Activated CD8-positive, alpha-beta T cell treated with anti-CD3 and anti-CD28 coated beads for 36 hours (primary cell): ENCODE data around the gene NMRAL1. TPM values are rescaled to one million over a fixed set of nuclear protein-coding genes. Genes with fewer than 3 reads are reported as not detected.

Source experiments
- ATAC-seq: fragments of 200-7000 bp; cut with Tn5 transposase; one replicate; pipeline ENCODE4 v1.10.0; 2021; ENCODE audit warnings: mild to moderate bottlenecking, moderate library complexity
- CTCF ChIA-PET: fragments of 350-600 bp; sonication (Branson Sonifier 250); formaldehyde crosslinking; loops from one replicate; lab custom pipeline; 2021; ENCODE audit warnings: antibody characterized with exemption; lab: Charles Lee
- POLR2A ChIA-PET: fragments of 350-600 bp; sonication (Branson Sonifier 250); formaldehyde crosslinking; loops from one replicate; lab custom pipeline; 2021; ENCODE audit warnings: antibody characterized with exemption; lab: Charles Lee
- DNase-seq: peaks from one replicate; pipeline ENCODE4 v3.0.0-alpha.2; 2020
- H3K27ac Mint-ChIP-seq: one replicate; pipeline ENCODE4 v1.8.0; 2021; ENCODE audit warnings: mild to moderate bottlenecking, mixed read lengths
- H3K27me3 Mint-ChIP-seq: one replicate; pipeline ENCODE4 v1.8.0; 2021; ENCODE audit warnings: mixed read lengths
- H3K36me3 Mint-ChIP-seq: one replicate; pipeline ENCODE4 v1.8.0; 2021; ENCODE audit warnings: low read depth, mixed read lengths
- H3K4me1 Mint-ChIP-seq: one replicate; pipeline ENCODE4 v1.8.0; 2021; ENCODE audit warnings: low read depth, mixed read lengths
- H3K4me3 Mint-ChIP-seq: one replicate; pipeline ENCODE4 v1.8.0; 2021; ENCODE audit warnings: mild to moderate bottlenecking, moderate library complexity, mixed read lengths
- H3K9me3 Mint-ChIP-seq: one replicate; pipeline ENCODE4 v1.8.0; 2021; ENCODE audit warnings: mixed read lengths
- CTCF ChIP-seq: fragments of 200-600 bp; IDR thresholded peaks from one replicate; pipeline ENCODE4 v1.8.0; 2022; ENCODE audit warnings: antibody characterized with exemption, mild to moderate bottlenecking
- intact Hi-C: fragments of 100-400 bp; cut with micrococcal nuclease; formaldehyde crosslinking; loops from one replicate; pipeline ENCODE4 v1.10.0; 2022
- total RNA-seq, 2 experiments: library from RNA; stranded (reverse); gene quantifications; one replicate each; pipeline ENCODE4 v1.2.3, GENCODE V29; 2021

Gene NMRAL1
- total RNA-seq, 2 experiments from 2014 or later: 45.3 to 53.6 TPM

GRCh38 chr16:4477966-4478365, 3.5 kb upstream of the NMRAL1 start:
- Mint-ChIP-seq H3K4me1 (peaks cover 45% of the 10 kb centered on the region), H3K9me3 (no peaks in the 10 kb centered on the region), H3K27me3 (no peaks in the 10 kb centered on the region), H3K27ac (peak overlapping the region; percentile 83), H3K36me3 (peaks cover 21% of the 10 kb centered on the region), H3K4me3 (peak overlapping the region; percentile 92)
- ATAC-seq (no peak), DNase-seq (peak; percentile 37)
- TF ChIP-seq CTCF: no peak
- intact Hi-C loops: loop anchor here (5.0 kb wide), 2 partner anchors 51 to 59 kb away; partner anchors contain the start of genes CDIP1 and DNAJA3
- POLR2A ChIA-PET: interaction anchor here (0.6 to 3.2 kb wide), 9 partner anchors 10 to 539 kb away, joined by 3 to 18 read pairs (median 4); partner anchors contain the start of gene CDIP1
- CTCF ChIA-PET: interaction anchor here (0.6 to 4.2 kb wide), 14 partner anchors 8 to 108 kb away, joined by 3 to 28 read pairs (median 7); no protein-coding TSS in a partner anchor

GRCh38 chr16:4475880-4476788, 1.7 kb upstream of the NMRAL1 start, which contains the start of gene HMOX2:
Gene HMOX2, plus strand, starts transcription at chr16:4476398. Its CDS starts 29,127 bp downstream, at chr16:4505525.
- no peaks in the 10 kb centered on the region for H3K9me3 Mint-ChIP-seq
- DNase-seq: peak; percentile 95
- ATAC-seq: peak; percentile 82
- CTCF ChIA-PET: interaction anchor here (1.1 to 4.2 kb wide), 11 partner anchors 10 to 222 kb away, joined by 3 to 28 read pairs (median 4); partner anchors contain the start of gene MGRN1
- H3K27me3 Mint-ChIP-seq: no peaks in the 10 kb centered on the region
- peaks cover 33% of the 10 kb centered on the region for H3K4me1 Mint-ChIP-seq
- intact Hi-C loops: loop anchor here (5.0 kb wide), 2 partner anchors 49 to 61 kb away; partner anchors contain the start of genes CDIP1 and DNAJA3
- H3K27ac Mint-ChIP-seq: peak within 1 kb of the TSS; percentile 83
- H3K4me3 Mint-ChIP-seq: peak within 1 kb of the TSS; percentile 92
- peaks cover 18% of the 10 kb centered on the region for H3K36me3 Mint-ChIP-seq
- TF ChIP-seq CTCF: peak; percentile 35
- POLR2A ChIA-PET: interaction anchor here (0.6 to 3.0 kb wide), 13 partner anchors 8 to 94 kb away, joined by 3 to 23 read pairs (median 4); partner anchors contain the start of genes CDIP1 and DNAJA3

- Mint-ChIP-seq H3K27ac (peak overlapping the region; percentile 59), H3K9me3 (no peaks in the 10 kb centered on the region), H3K36me3 (peaks cover 14% of the 10 kb centered on the region), H3K27me3 (no peaks in the 10 kb centered on the region), H3K4me3 (peak overlapping the region; percentile 92), H3K4me1 (peaks cover 24% of the 10 kb centered on the region)
- POLR2A ChIA-PET: interaction anchor here (1.1 to 1.2 kb wide), 2 partner anchors 15 to 57 kb away, joined by 4 read pairs; partner anchors contain the start of gene CORO7
- TF ChIP-seq CTCF: no peak
- intact Hi-C loops: no loop called here
- CTCF ChIA-PET: interaction anchor here (0.9 to 1.1 kb wide), 4 partner anchors 13 to 166 kb away, joined by 3 to 4 read pairs (median 3); partner anchors contain the start of gene MGRN1
- ATAC-seq: no peak
- no peak for DNase-seq
Observed at GRCh38 chr16:4472880-4473279, 1.5 kb downstream of the NMRAL1 start.

- DNase-seq (no peak), ATAC-seq (no peak)
- ChIA-PET CTCF (interaction anchor here (0.9 kb wide), 1 partner anchor 484 kb away, joined by 3 read pairs; no protein-coding TSS in a partner anchor), POLR2A (interaction anchor here (0.6 kb wide), 1 partner anchor 596 kb away, joined by 3 read pairs; no protein-coding TSS in a partner anchor)
- H3K36me3 Mint-ChIP-seq: peaks cover 14% of the 10 kb centered on the region
- peaks cover 23% of the 10 kb centered on the region for H3K4me1 Mint-ChIP-seq
- H3K4me3 Mint-ChIP-seq: no peak overlapping the region
- peak overlapping the region; percentile 30 for H3K27ac Mint-ChIP-seq
- H3K9me3 Mint-ChIP-seq: no peaks in the 10 kb centered on the region
- no peak for TF ChIP-seq CTCF
- intact Hi-C loops: no loop called here
- H3K27me3 Mint-ChIP-seq: no peaks in the 10 kb centered on the region
Observed at GRCh38 chr16:4471869-4472268, 2.6 kb downstream of the NMRAL1 start.
